Fibroblast of lung (primary cell): ENCODE data around the gene DSCAML1. TPM values are rescaled to one million over a fixed set of nuclear protein-coding genes. Genes with fewer than 3 reads are reported as not detected.

Source experiments
- DNase-seq, 2 donors: peaks; one replicate each; pipeline versions ENCODE4 v3.0.0 to v3.0.0-alpha.2; 2010; ENCODE audit warnings: low read depth in 2 of 2
- H2AFZ ChIP-seq: 2 replicates; pipeline ENCODE4 v1.5.1; 2012; ENCODE audit warnings: low read length, control low read depth, inconsistent platforms
- H3K27ac ChIP-seq: 2 replicates; pipeline ENCODE4 v1.5.1; 2011; ENCODE audit warnings: low read length, control low read depth; ENCODE audit not compliant: insufficient read depth
- H3K27me3 ChIP-seq: 2 replicates; pipeline ENCODE4 v1.5.1; 2011; ENCODE audit warnings: mild to moderate bottlenecking, low read length; ENCODE audit not compliant: control insufficient read depth, insufficient read depth
- H3K36me3 ChIP-seq: 2 replicates; pipeline ENCODE4 v1.5.1; 2011; ENCODE audit warnings: low read length; ENCODE audit not compliant: control insufficient read depth, insufficient read depth
- H3K4me1 ChIP-seq: 2 replicates; pipeline ENCODE4 v1.5.1; 2011; ENCODE audit warnings: low read length; ENCODE audit not compliant: control insufficient read depth, insufficient read depth; ENCODE audit errors: extremely low read depth
- H3K4me2 ChIP-seq: 2 replicates; pipeline ENCODE4 v1.5.1; 2011; ENCODE audit warnings: low read length, control low read depth; ENCODE audit not compliant: insufficient read depth; ENCODE audit errors: extremely low read depth
- H3K4me3 ChIP-seq, 4 experiments: fragments of 200-600 bp in 1 of 4; sonication (generic) in 1 of 4; replicated peaks in 1 of 4; 2 replicates each; pipeline ENCODE4 v1.5.1; 2011 to 2016; ENCODE audit warnings: low read length in 4 of 4, low read depth in 3 of 4, mild to moderate bottlenecking in 3 of 4, control low read depth in 2 of 4, inconsistent platforms in 1 of 4, mixed read lengths in 1 of 4; ENCODE audit not compliant: insufficient read depth in 1 of 4; ENCODE audit errors: control extremely low read depth in 1 of 4
- H3K79me2 ChIP-seq: 2 replicates; pipeline ENCODE4 v1.5.1; 2012; ENCODE audit warnings: mild to moderate bottlenecking, low read length, inconsistent platforms; ENCODE audit not compliant: control insufficient read depth, insufficient read depth
- H3K9ac ChIP-seq: 2 replicates; pipeline ENCODE4 v1.5.1; 2011; ENCODE audit warnings: mild to moderate bottlenecking, low read length, control low read depth; ENCODE audit not compliant: insufficient read depth
- H3K9me3 ChIP-seq: 2 replicates; pipeline ENCODE4 v1.5.1; 2012; ENCODE audit warnings: low read depth, low read length; ENCODE audit not compliant: control insufficient read depth, insufficient read depth
- H4K20me1 ChIP-seq: 2 replicates; pipeline ENCODE4 v1.5.1; 2011; ENCODE audit warnings: low read length; ENCODE audit not compliant: control insufficient read depth, insufficient read depth; ENCODE audit errors: extremely low read depth
- EZH2 ChIP-seq: IDR thresholded peaks from 2 replicates; pipeline ENCODE4 v1.5.1; 2012; ENCODE audit warnings: low read length, control low read depth, mild to moderate bottlenecking; ENCODE audit errors: missing control alignments
- polyA plus RNA-seq, 2 donors: library from polyadenylated mRNA; depleted of rRNA in 1 of 2; stranded (reverse) in 1 of 2; unstranded in 1 of 2; fragments of >200 nt; gene quantifications; 2 replicates each; pipeline ENCODE4 v1.2.1, GENCODE V29; 2011 to 2012; ENCODE audit warnings: missing spikeins in 1 of 2
- total RNA-seq: library from RNA; depleted of rRNA; stranded (reverse); fragments of >200 nt; gene quantifications from 2 replicates; pipeline ENCODE4 v1.2.1, GENCODE V29; 2014
- TF ChIP-seq, protein P1 (sequence below), 2 donors: IDR thresholded peaks in 1 of 2; conservative IDR thresholded peaks in 1 of 2; 1 replicate in 1 of 2; 2 replicates in 1 of 2; pipeline ENCODE4 v1.5.1; 2011 to 2012; ENCODE audit warnings: low read length in 2 of 2, control low read depth in 1 of 2, inconsistent platforms in 1 of 2, low read depth in 1 of 2, mild to moderate bottlenecking in 1 of 2

The DSCAML1 gene
- total and polyA plus RNA-seq, 2 donors (not counting 1 experiment from before 2014, with no cell fraction given): not detected

GRCh38 chr11:117607449-117607848 is 189.6 kb downstream of the DSCAML1 start:
- H3K79me2 ChIP-seq: no peaks in the 10 kb centered on the region
- no peaks in the 10 kb centered on the region for H3K36me3 ChIP-seq
- H3K9me3 ChIP-seq: no peaks in the 10 kb centered on the region
- H2AFZ ChIP-seq: no peak overlapping the region
- no peaks in the 10 kb centered on the region for H3K27me3 ChIP-seq
- no peak overlapping the region for H3K9ac ChIP-seq
- DNase-seq: no peak
- H3K27ac ChIP-seq: no peak overlapping the region
- H4K20me1 ChIP-seq: no peaks in the 10 kb centered on the region
- TF ChIP-seq EZH2: no peak
- TF ChIP-seq, protein P1, sequence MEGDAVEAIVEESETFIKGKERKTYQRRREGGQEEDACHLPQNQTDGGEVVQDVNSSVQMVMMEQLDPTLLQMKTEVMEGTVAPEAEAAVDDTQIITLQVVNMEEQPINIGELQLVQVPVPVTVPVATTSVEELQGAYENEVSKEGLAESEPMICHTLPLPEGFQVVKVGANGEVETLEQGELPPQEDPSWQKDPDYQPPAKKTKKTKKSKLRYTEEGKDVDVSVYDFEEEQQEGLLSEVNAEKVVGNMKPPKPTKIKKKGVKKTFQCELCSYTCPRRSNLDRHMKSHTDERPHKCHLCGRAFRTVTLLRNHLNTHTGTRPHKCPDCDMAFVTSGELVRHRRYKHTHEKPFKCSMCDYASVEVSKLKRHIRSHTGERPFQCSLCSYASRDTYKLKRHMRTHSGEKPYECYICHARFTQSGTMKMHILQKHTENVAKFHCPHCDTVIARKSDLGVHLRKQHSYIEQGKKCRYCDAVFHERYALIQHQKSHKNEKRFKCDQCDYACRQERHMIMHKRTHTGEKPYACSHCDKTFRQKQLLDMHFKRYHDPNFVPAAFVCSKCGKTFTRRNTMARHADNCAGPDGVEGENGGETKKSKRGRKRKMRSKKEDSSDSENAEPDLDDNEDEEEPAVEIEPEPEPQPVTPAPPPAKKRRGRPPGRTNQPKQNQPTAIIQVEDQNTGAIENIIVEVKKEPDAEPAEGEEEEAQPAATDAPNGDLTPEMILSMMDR (conservative IDR thresholded peaks at IDR 0.05 in 1 of 2, IDR thresholded peaks at IDR 0.05 in 1 of 2; ENCODE audit: low read depth in 1 of 2, low read length in 2 of 2): no peak
- H3K4me2 ChIP-seq: no peak overlapping the region
- no peak overlapping the region for H3K4me3 ChIP-seq
- H3K4me1 ChIP-seq: no peaks in the 10 kb centered on the region

- H3K4me1 ChIP-seq: no peaks in the 10 kb centered on the region
- no peaks in the 10 kb centered on the region for H3K36me3 ChIP-seq
- H3K9me3 ChIP-seq: no peaks in the 10 kb centered on the region
- no peak overlapping the region for H2AFZ ChIP-seq
- no peak overlapping the region for H3K9ac ChIP-seq
- no peak overlapping the region for H3K27ac ChIP-seq
- H3K4me2 ChIP-seq: no peak overlapping the region
- no peaks in the 10 kb centered on the region for H3K27me3 ChIP-seq
- no peaks in the 10 kb centered on the region for H4K20me1 ChIP-seq
- no peak overlapping the region for H3K4me3 ChIP-seq
- no peak for DNase-seq
- H3K79me2 ChIP-seq: no peaks in the 10 kb centered on the region
- no peak for TF ChIP-seq EZH2
- TF ChIP-seq, protein P1 (conservative IDR thresholded peaks at IDR 0.05 in 1 of 2, IDR thresholded peaks at IDR 0.05 in 1 of 2; ENCODE audit: low read depth in 1 of 2, low read length in 2 of 2): no peak
Measured at GRCh38 chr11:117606790-117607189, 190.2 kb downstream of the DSCAML1 start.

- Histone ChIP-seq H2AFZ (no peak overlapping the region), H3K4me2 (no peak overlapping the region), H3K9ac (no peak overlapping the region), H3K27me3 (no peaks in the 10 kb centered on the region), H3K79me2 (no peaks in the 10 kb centered on the region), H3K27ac (no peak overlapping the region), H4K20me1 (no peaks in the 10 kb centered on the region), H3K36me3 (no peaks in the 10 kb centered on the region), H3K4me3 (no peak overlapping the region), H3K4me1 (no peaks in the 10 kb centered on the region), H3K9me3 (no peaks in the 10 kb centered on the region)
- TF ChIP-seq EZH2: no peak
- no peak for DNase-seq
Measured at GRCh38 chr11:117606211-117606610, 190.8 kb downstream of the DSCAML1 start.
